T47D (cell line): ENCODE data around the gene DDX55.

Source experiments
- DNase-seq, 2 experiments: peaks; one replicate each; pipeline versions ENCODE4 v3.0.0 to v3.0.0-alpha.2; 2011 to 2012; ENCODE audit warnings: low read depth in 1 of 2, low spot score in 1 of 2
- JUND ChIP-seq: IDR thresholded peaks from 2 replicates; pipeline ENCODE4 v1.6.1; 2012; ENCODE audit warnings: low read depth
- in situ Hi-C: cut with HindIII; loops from 2 replicates; pipeline ENCODE4 v1.10.0; 2016; ENCODE audit warnings: low sequenced_read_pairs, low pct_unique_long_range_greater_than_20kb

The DDX55 gene

GRCh38 chr12:123667771-123668170 lies 65.9 kb downstream of the DDX55 start:
- TF ChIP-seq JUND, result no peak
- no peak for DNase-seq
- in situ Hi-C loops, result no loop called here
